ENCODE results near the gene ERBB4. TPM values are rescaled to one million over a fixed set of nuclear protein-coding genes. Genes with fewer than 3 reads are reported as not detected.

ERBB4 gene
- total RNA-seq, 1 donor from 2014 or later, result 22.6 TPM

DNA sequence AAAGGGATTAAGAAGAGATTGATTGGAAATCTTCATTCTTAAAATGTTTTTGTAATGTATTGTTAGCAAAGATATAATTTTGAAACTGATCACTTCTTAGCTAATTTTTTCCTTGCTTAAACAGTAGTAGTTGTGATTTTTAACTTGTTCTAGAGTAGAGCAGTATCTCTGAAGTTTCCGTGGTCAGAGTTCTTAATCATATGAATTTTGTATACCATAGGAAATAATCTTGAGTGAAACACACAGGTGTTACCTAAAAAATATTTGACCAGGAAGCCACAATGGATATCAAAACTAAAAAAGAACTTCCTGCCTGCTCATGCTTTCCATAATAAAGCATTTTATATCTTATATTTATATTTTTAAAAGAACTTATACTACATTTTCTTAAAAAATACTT lies 907.1 kb downstream of the ERBB4 start:
- Histone ChIP-seq H3K27me3 (no peaks in the 10 kb centered on the region), H3K36me3 (no peaks in the 10 kb centered on the region), H3K4me3 (no peak overlapping the region), H3K4me1 (no peaks in the 10 kb centered on the region), H3K9me3 (no peaks in the 10 kb centered on the region), H3K27ac (no peak overlapping the region)
- TF ChIP-seq, protein P1, sequence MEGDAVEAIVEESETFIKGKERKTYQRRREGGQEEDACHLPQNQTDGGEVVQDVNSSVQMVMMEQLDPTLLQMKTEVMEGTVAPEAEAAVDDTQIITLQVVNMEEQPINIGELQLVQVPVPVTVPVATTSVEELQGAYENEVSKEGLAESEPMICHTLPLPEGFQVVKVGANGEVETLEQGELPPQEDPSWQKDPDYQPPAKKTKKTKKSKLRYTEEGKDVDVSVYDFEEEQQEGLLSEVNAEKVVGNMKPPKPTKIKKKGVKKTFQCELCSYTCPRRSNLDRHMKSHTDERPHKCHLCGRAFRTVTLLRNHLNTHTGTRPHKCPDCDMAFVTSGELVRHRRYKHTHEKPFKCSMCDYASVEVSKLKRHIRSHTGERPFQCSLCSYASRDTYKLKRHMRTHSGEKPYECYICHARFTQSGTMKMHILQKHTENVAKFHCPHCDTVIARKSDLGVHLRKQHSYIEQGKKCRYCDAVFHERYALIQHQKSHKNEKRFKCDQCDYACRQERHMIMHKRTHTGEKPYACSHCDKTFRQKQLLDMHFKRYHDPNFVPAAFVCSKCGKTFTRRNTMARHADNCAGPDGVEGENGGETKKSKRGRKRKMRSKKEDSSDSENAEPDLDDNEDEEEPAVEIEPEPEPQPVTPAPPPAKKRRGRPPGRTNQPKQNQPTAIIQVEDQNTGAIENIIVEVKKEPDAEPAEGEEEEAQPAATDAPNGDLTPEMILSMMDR (IDR thresholded peaks at IDR 0.05), result no peak
- ATAC-seq, result no peak
- intact Hi-C loops (cut with DNase I), result no loop called here
- no peak for DNase-seq

DNA sequence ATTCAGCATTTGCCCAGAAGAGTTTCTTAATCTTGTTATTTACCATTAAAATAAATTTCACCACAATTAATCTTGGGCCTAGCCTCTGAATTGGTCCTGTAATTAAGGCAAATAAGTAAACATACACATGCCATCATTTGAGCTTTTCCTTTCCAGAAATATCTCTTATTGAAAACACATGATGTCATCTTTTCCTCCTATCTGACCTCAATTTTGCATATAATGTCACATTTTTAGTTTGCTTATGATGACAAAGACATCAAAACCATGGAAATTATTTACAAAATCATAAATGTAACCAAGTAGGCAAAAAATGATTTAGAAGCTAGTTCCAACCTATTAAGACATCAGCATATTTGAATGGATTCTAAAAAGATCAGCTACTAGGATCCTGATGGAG lies 915.5 kb downstream of the ERBB4 start:
- Histone ChIP-seq H3K4me3 (no peak overlapping the region), H3K27me3 (no peaks in the 10 kb centered on the region), H3K9me3 (no peaks in the 10 kb centered on the region), H3K4me1 (no peaks in the 10 kb centered on the region), H3K27ac (no peak overlapping the region), H3K36me3 (no peaks in the 10 kb centered on the region)
- TF ChIP-seq, protein P1 (IDR thresholded peaks at IDR 0.05), result no peak
- intact Hi-C loops (cut with DNase I), result no loop called here
- ATAC-seq (no peak), DNase-seq (no peak)

- TF ChIP-seq, protein P1 (IDR thresholded peaks at IDR 0.05), result no peak
- no peak for DNase-seq
- H3K27ac ChIP-seq, result no peak overlapping the region
- H3K36me3 ChIP-seq, result no peaks in the 10 kb centered on the region
- intact Hi-C loops (cut with DNase I), result no loop called here
- H3K4me1 ChIP-seq, result no peaks in the 10 kb centered on the region
- H3K9me3 ChIP-seq, result no peaks in the 10 kb centered on the region
- no peak for ATAC-seq
- no peaks in the 10 kb centered on the region for H3K27me3 ChIP-seq
- H3K4me3 ChIP-seq, result no peak overlapping the region
Measured at GRCh38 chr2:211620986-211621385, 917.6 kb downstream of the ERBB4 start.

DNA sequence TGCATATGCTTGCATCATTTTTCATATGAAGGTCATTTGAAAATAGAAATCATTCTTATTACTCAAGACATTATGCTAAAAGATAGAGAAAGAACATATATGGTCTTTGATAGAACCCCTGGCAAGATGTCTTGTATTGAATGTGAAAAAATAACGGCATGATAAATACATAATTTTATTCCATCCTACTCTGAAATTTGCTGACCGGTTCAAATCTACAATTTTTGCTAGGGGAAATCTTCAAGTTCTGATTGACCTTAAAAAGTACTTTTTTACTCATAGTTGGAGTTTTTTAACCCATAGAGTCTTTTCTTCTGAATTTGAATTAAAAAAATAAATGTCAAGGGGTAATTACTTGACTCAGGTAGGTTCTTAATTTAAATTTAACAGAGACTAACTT lies 920.8 kb downstream of the ERBB4 start:
- H3K27me3 ChIP-seq, result no peaks in the 10 kb centered on the region
- ATAC-seq, result no peak

DNA sequence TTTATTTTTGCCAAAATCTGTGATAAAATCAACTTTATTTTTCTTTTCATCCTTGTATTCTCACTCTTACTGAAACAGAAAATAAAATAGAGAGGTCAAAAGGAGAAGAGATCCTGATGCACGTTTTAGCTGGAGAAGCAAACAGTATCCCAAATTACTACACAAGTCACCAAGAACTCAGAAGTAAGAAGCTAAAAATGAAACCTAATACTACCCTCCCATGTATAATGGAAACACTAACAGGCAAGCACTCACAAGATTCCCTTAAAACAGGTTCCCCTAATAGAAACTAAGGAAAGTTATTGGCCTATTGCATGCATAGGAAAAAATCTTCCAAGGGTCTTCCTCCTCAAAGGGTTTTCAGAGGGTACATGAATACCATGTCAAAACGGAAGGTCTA lies 927.0 kb downstream of the ERBB4 start:
- Histone ChIP-seq H3K4me3 (no peak overlapping the region), H3K27ac (no peak overlapping the region), H3K27me3 (no peaks in the 10 kb centered on the region), H3K9me3 (no peaks in the 10 kb centered on the region), H3K36me3 (no peaks in the 10 kb centered on the region), H3K4me1 (no peaks in the 10 kb centered on the region)
- TF ChIP-seq, protein P1 (IDR thresholded peaks at IDR 0.05), result no peak
- DNase-seq (no peak), ATAC-seq (no peak)
- intact Hi-C loops (cut with DNase I), result no loop called here

More for the DNA sequence above, 920.8 kb downstream of the ERBB4 start:
- no peak overlapping the region for H3K4me3 ChIP-seq
- DNase-seq, result no peak
- TF ChIP-seq, protein P1 (IDR thresholded peaks at IDR 0.05), result no peak
- intact Hi-C loops (cut with DNase I), result no loop called here
- no peak overlapping the region for H3K27ac ChIP-seq
- no peaks in the 10 kb centered on the region for H3K4me1 ChIP-seq
- no peaks in the 10 kb centered on the region for H3K36me3 ChIP-seq
- H3K9me3 ChIP-seq, result no peaks in the 10 kb centered on the region

GRCh38 chr2:211611061-211611518 lies 927.5 kb downstream of the ERBB4 start:
- TF ChIP-seq, protein P1 (IDR thresholded peaks at IDR 0.05), result no peak
- Histone ChIP-seq H3K27me3 (no peaks in the 10 kb centered on the region), H3K9me3 (no peaks in the 10 kb centered on the region), H3K4me3 (no peak overlapping the region), H3K27ac (no peak overlapping the region), H3K36me3 (no peaks in the 10 kb centered on the region), H3K4me1 (no peaks in the 10 kb centered on the region)
- ATAC-seq (no peak), DNase-seq (no peak)
- intact Hi-C loops (cut with DNase I), result no loop called here

All from upper lobe of right lung (tissue), 1 donor.